Tibial nerve (tissue), 4 donors: Measurements from ENCODE around the gene ROR1.

Experiments used
- EP300 ChIP-seq, 2 donors: sonication (generic); formaldehyde crosslinking; IDR thresholded peaks; one replicate each; pipeline ENCODE4 v1.6.1; 2017; ENCODE audit warnings: antibody characterized with exemption in 2 of 2, mild to moderate bottlenecking in 1 of 2
- POLR2A ChIP-seq, 2 donors: fragments of 450-650 bp; IDR thresholded peaks; one replicate each; pipeline ENCODE4 v1.6.1; 2017; ENCODE audit warnings: antibody characterized with exemption in 2 of 2, mild to moderate bottlenecking in 2 of 2, moderate library complexity in 2 of 2
- TF ChIP-seq, protein P1 (sequence below), 5 experiments: fragments of 200-600 bp in 3 of 5; fragments of 450-650 bp in 2 of 5; sonication (generic) in 3 of 5; IDR thresholded peaks; one replicate each; pipeline ENCODE4 v1.5.1; 2016 to 2019; ENCODE audit warnings: antibody characterized with exemption in 5 of 5, mild to moderate bottlenecking in 3 of 5, moderate library complexity in 2 of 5

- TF ChIP-seq, protein P1, sequence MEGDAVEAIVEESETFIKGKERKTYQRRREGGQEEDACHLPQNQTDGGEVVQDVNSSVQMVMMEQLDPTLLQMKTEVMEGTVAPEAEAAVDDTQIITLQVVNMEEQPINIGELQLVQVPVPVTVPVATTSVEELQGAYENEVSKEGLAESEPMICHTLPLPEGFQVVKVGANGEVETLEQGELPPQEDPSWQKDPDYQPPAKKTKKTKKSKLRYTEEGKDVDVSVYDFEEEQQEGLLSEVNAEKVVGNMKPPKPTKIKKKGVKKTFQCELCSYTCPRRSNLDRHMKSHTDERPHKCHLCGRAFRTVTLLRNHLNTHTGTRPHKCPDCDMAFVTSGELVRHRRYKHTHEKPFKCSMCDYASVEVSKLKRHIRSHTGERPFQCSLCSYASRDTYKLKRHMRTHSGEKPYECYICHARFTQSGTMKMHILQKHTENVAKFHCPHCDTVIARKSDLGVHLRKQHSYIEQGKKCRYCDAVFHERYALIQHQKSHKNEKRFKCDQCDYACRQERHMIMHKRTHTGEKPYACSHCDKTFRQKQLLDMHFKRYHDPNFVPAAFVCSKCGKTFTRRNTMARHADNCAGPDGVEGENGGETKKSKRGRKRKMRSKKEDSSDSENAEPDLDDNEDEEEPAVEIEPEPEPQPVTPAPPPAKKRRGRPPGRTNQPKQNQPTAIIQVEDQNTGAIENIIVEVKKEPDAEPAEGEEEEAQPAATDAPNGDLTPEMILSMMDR (IDR thresholded peaks at IDR 0.05): no peak
- no peak for TF ChIP-seq EP300 (IDR thresholded peaks at IDR 0.05)
- no peak for TF ChIP-seq POLR2A (IDR thresholded peaks at IDR 0.05)
Measured at GRCh38 chr1:63730211-63730610, 43.6 kb upstream of the ROR1 start.
